ENCODE results near the gene RBL2.

- TF ChIP-seq, protein P1, sequence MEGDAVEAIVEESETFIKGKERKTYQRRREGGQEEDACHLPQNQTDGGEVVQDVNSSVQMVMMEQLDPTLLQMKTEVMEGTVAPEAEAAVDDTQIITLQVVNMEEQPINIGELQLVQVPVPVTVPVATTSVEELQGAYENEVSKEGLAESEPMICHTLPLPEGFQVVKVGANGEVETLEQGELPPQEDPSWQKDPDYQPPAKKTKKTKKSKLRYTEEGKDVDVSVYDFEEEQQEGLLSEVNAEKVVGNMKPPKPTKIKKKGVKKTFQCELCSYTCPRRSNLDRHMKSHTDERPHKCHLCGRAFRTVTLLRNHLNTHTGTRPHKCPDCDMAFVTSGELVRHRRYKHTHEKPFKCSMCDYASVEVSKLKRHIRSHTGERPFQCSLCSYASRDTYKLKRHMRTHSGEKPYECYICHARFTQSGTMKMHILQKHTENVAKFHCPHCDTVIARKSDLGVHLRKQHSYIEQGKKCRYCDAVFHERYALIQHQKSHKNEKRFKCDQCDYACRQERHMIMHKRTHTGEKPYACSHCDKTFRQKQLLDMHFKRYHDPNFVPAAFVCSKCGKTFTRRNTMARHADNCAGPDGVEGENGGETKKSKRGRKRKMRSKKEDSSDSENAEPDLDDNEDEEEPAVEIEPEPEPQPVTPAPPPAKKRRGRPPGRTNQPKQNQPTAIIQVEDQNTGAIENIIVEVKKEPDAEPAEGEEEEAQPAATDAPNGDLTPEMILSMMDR (IDR thresholded peaks at IDR 0.05): no peak
- TF ChIP-seq POLR2A (IDR thresholded peaks at IDR 0.05): no peak
Observed at GRCh38 chr16:53530046-53530445, 95.8 kb downstream of the RBL2 start.
